GM18505 (cell line): ENCODE measurements around the gene SSBP3.
A peak's percentile ranks its signal among the peaks of the same experiment; 100 is the strongest.
"Not testable (repeated sequence)": the region's sequence is repeated elsewhere in the genome, so short reads cannot be mapped to it uniquely, and the experiment has no call there.

Experiments used
- ATAC-seq: cut with Tn5 transposase; IDR thresholded peaks from one replicate; pipeline ENCODE4 v1.9.1; 2021; ENCODE audit not compliant: unreplicated experiment
- POLR2A ChIP-seq: IDR thresholded peaks from 4 replicates; pipeline ENCODE4 v1.6.1; 2011; ENCODE audit warnings: borderline replicate concordance; ENCODE audit not compliant: insufficient read depth, insufficient read length; ENCODE audit errors: extremely low read depth

The SSBP3 gene

GRCh38 chr1:54406339-54407153 lies at the start of gene SSBP3:
SSBP3 (minus strand) TSS chr1:54406394.
- peak; percentile 71 for TF ChIP-seq POLR2A
- ATAC-seq, result peak; percentile 83

DNA sequence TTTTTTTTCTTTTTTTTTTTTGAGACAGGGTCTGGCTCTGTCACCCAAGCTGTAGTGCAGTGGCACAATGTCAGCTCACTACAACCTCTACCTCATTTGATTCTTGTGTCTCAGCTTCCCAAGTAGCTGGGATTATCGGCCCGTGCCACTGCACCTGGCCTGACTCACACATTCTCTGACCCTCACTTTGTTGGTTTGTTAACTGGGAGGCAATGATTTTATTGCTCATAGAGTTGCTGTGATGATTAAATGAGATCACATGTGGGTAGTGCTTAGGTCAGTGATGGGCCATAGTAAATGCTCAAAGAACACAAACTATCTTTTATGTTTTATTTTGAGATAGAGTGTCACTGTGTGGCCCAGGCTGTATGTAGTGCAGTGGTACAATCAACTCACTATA lies 47.3 kb upstream of the SSBP3 start:
- no peak for ATAC-seq
- TF ChIP-seq POLR2A, result no peak

DNA sequence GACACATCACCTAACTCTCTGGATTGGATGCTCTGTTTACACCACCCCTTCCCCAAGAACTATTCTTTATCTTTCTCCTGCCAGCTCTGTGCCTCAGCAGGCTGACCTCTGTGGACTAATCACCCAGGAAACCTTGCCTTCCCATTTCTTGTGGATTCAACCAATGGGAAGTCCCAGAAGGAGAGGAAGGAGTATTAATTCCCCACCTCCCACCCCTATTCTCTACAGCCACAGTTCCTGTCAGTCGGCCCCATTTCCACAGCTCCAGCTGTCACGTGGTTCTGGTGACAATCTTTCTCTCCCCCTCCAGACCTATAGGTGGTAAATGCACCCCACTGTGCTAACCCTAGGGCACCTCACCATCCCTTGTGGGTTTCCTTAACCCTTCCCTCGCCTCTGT lies 46.8 kb upstream of the SSBP3 start:
- TF ChIP-seq POLR2A, result no peak
- ATAC-seq, result no peak

DNA sequence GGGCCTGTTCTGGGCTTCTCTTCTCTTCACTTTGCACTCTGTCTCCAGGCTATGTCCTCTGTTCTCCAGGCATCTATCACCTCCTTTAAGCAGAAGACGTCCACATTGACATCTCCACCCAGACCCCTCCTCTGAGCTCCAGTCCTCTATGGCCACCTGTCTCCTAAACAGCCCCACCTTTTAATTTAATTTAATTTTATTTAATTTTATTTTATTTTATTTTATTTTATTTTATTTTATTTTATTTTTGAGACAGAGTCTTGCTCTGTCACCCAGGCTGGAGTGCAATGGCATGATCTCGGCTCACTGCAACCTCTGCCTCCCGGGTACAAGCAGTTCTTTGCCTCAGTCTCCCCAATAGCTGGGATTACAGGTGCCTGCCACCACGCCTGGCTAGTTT lies 43.2 kb upstream of the SSBP3 start:
- not testable (repeated sequence) for ATAC-seq

DNA sequence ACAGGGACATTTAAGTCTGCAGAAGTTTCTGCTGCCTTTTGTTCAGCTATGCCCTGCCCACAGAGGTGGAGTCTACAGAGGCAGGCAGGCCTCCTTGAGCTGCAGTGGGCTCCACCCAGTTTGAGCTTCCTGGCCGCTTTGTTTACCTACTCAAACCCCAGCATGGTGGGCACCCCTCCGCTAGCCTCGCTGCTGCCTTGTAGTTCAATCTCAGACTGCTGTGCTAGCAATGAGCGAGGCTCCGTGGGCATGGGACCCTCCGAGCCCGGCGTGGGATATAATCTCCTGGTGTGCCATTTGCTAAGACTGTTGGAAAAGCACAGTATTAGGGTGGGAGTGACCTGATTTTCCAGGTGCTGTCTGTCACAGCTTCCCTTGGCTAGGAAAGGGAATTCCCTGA lies 42.6 kb upstream of the SSBP3 start:
- ATAC-seq, result not testable (repeated sequence)

DNA sequence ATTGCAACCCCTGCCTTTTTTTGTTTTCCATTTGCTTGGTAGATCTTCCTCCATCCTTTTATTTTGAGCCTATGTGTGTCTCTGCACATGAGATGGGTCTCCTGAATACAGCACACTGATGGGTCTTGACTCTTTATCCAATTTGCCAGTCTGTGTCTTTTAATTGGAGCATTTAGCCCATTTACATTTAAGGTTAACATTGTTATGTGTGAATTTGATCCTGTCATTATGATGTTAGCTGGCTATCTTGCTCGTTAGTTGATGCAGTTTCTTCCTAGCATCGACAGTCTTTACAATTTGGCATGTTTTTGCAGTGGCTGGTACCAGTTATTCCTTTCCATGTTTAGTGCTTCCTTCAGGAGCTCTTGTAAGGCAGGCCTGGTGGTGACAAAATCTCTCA lies 40.9 kb upstream of the SSBP3 start:
- not testable (repeated sequence) for ATAC-seq

DNA sequence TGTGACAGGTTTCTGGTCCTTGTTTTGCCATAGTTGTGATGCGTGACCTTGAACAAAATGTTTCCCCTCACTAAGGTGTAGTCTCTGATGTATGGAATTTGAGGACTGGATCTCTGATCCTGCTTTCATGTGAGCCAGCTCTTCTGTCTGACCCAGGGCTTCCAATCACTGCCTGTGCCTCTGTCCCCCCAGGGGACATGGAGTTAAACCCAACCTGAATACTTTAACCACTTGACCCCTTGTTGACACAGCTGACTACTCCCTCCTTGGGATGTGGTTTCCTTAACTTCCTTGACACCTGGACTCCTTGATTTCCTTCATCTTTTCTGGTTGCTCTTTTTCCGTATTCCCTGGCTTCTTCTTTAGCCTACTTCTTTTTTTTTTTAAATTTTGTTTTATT lies 36.0 kb upstream of the SSBP3 start:
- no peak for ATAC-seq
- TF ChIP-seq POLR2A, result no peak

DNA sequence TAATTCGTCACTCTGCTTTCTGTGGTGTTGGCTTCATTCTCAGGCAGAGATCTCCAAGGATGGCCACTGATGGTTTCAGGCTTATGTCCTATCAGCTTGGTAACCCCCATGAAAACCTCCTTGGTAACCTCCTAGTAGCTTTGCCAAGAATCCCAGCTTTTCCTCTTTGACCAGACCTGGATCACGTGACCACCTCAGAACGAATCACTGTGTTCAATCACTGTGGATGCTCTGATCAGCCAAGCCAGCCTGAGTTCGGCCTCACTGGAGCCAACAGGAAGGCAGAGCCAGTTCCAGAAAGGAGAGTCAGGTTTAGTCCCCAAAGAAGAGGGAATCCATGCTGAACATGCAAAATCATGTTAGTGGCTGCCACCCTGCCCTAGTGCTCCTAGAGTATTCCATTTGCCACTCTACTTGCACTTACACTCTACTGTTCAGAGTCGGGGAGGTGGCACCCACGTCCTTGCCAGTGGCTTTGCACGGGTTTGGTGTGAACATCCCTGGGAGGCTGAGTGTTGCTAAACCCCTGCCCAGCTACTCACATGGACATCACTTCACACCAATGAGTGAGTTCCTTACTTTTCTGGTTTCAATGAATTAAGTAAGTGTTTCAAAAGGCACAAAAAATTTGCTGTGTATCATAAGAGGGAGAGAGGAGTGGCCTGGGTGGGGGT lies 33.5 kb upstream of the SSBP3 start:
- TF ChIP-seq POLR2A, result no peak
- no peak for ATAC-seq

DNA sequence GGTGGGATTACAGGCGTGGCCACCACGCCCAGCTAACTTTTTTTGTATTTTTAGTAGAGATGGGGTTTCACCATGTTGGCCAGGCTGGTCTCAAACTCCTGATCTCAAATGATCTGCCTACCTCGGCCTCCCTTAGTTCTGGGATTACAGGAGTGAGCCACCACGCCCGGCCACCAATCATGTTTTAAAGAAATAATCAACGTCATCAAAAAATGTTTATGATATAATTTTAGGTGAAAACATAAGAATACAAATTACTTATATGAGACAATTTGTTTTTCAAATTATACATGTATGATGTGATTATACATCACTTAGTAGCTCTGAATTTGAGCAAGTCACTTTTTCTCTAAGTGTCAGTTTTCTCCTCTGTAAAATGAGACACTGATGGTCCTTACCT lies 31.6 kb upstream of the SSBP3 start:
- ATAC-seq, result no peak
- TF ChIP-seq POLR2A, result no peak

GRCh38 chr1:54436826-54437225 lies 30.6 kb upstream of the SSBP3 start:
- no peak for TF ChIP-seq POLR2A
- no peak for ATAC-seq

DNA sequence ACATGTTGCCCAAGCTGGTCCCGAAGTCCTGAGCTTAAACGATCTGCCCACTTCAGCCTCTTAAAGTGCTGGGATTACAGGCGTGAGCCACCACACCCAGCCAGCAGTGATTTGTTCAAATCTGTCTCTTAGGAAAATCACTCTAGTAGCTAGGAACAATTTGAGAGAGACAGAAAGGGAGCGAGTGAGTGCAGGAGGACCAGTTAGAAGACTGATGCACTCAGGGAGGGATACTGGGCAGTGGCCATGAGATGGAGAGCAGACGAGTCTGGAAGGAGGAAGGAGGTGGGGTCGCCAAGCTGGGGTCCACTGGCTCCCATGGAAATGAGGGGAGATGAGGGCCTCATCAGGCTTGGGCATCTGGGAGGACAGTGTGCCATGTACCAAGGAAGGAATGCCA lies 23.6 kb upstream of the SSBP3 start:
- ATAC-seq, result no peak
- TF ChIP-seq POLR2A, result no peak

GRCh38 chr1:54428837-54429518 lies 22.8 kb upstream of the SSBP3 start:
- no peak for TF ChIP-seq POLR2A
- no peak for ATAC-seq

DNA sequence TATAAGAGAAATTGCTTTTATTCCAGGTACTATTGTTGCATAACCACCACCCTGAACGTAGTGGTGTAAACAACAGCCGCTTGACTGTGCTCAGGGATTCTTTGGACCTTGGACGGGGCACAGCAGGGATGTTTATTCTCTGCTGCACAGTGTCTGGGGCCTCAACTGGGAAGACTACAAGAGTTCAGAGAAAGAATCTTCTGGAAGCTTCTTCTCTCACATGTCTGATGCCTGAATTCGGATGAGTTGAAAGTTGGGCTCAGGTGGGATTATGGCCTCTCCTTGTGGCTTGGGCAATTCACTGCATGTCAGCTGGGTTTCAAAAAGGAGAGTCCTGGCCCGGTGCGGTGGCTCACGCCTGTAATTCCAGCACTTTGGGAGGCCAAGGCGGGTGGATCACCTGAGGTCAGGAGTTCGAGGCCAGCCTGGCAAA lies 19.0 kb upstream of the SSBP3 start:
- no peak for ATAC-seq
- no peak for TF ChIP-seq POLR2A

DNA sequence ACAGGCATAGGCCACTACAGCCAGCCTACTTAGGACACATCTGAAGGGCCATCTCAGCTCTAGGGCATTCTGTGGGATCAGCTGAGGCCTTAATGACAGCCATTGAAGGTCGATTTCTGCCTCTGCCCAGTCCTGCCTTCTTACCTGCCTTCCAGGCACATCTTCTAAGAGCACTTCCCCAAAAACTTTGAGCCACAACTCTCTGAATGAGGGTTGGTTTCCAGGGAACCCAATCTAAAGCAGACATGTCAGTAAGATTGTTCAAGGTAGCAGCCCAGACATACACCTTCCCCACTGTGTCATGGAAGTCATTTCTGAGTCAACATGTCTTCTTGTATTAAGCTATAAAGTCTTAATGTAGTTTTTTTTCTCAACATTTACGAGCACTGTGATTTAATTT lies 18.2 kb upstream of the SSBP3 start:
- no peak for ATAC-seq
- TF ChIP-seq POLR2A, result no peak
